ENCODE results near the gene MBOAT2. TPM values are rescaled to one million over a fixed set of nuclear protein-coding genes. Genes with fewer than 3 reads are reported as not detected.

Gene MBOAT2
- total RNA-seq, 1 experiment from 2014 or later, result 34.8 TPM

- Histone ChIP-seq H3K36me3 (ENCODE audit: control insufficient read depth, insufficient read depth, low read length) (no peaks in the 10 kb centered on the region), H3K9me3 (ENCODE audit: control insufficient read depth, insufficient read depth, low read depth, low read length) (no peaks in the 10 kb centered on the region), H3K27ac (ENCODE audit: low read length) (no peak overlapping the region), H3K27me3 (ENCODE audit: control insufficient read depth, insufficient read depth, low read length) (no peaks in the 10 kb centered on the region; the same call in 1 of the 2 replicates), H3K4me1 (ENCODE audit: control insufficient read depth, insufficient read depth, low read length) (peaks cover 15% of the 10 kb centered on the region; the same call in 1 of the 2 replicates), H3K4me3 (ENCODE audit: low read depth in 2 of 2, low read length in 2 of 2) (no peak overlapping the region)
- no peak for DNase-seq (ENCODE audit: low read depth, low spot score)
- no peak for TF ChIP-seq CTCF (IDR thresholded peaks at IDR 0.05)
- TF ChIP-seq TCF7L2 (IDR thresholded peaks at IDR 0.05; ENCODE audit: low read depth, low read length), result no peak
- TF ChIP-seq SIN3A (IDR thresholded peaks at IDR 0.05; ENCODE audit: borderline replicate concordance, insufficient read depth, low read depth, low read length), result no peak
- no peak for TF ChIP-seq POLR2AphosphoS5 (IDR thresholded peaks at IDR 0.05; ENCODE audit: low read depth, low read length)
- BruUV-seq (replicated peaks), result no TSS peak
- in situ Hi-C loops (cut with HindIII; ENCODE audit: low pct_unique_long_range_greater_than_20kb, low sequenced_read_pairs) (no loop called here), intact Hi-C loops (cut with micrococcal nuclease; ENCODE audit: unreplicated experiment) (no loop called here)
- ChIA-PET CTCF (interaction anchor here (0.6 kb wide), 1 partner anchor 9 kb away, joined by 3 read pairs; no protein-coding TSS in a partner anchor), POLR2A (no interaction called here)
- no peak for ATAC-seq
Observed at GRCh38 chr2:9027884-9028283, 24.4 kb upstream of the MBOAT2 start.

- no TSS peak for BruUV-seq (replicated peaks)
- intact Hi-C loops (cut with micrococcal nuclease; ENCODE audit: unreplicated experiment), result no loop called here
Observed at GRCh38 chr2:9025746-9026145, 22.3 kb upstream of the MBOAT2 start.

More at GRCh38 chr2:9025746-9026145, 22.3 kb upstream of the MBOAT2 start:
- Histone ChIP-seq H3K36me3 (ENCODE audit: control insufficient read depth, insufficient read depth, low read length) (no peaks in the 10 kb centered on the region), H3K4me3 (ENCODE audit: low read depth in 2 of 2, low read length in 2 of 2) (no peak overlapping the region), H3K27me3 (ENCODE audit: control insufficient read depth, insufficient read depth, low read length) (no peaks in the 10 kb centered on the region), H3K27ac (ENCODE audit: low read length) (no peak overlapping the region), H3K4me1 (ENCODE audit: control insufficient read depth, insufficient read depth, low read length) (peaks cover 7% of the 10 kb centered on the region; the same call in 1 of the 2 replicates), H3K9me3 (ENCODE audit: control insufficient read depth, insufficient read depth, low read depth, low read length) (no peaks in the 10 kb centered on the region)
- ATAC-seq, result no peak
- POLR2A ChIA-PET, result no interaction called here
- DNase-seq (ENCODE audit: low read depth, low spot score), result no peak
- CTCF ChIA-PET, result no interaction called here
- no peak for TF ChIP-seq REST (IDR thresholded peaks at IDR 0.05; ENCODE audit: insufficient read depth in 1 of 2, low read depth in 2 of 2, low read length in 1 of 2)
- no peak for TF ChIP-seq SIN3A (IDR thresholded peaks at IDR 0.05; ENCODE audit: borderline replicate concordance, insufficient read depth, low read depth, low read length)
- no peak for TF ChIP-seq TCF7L2 (IDR thresholded peaks at IDR 0.05; ENCODE audit: low read depth, low read length)
- TF ChIP-seq CTCF (IDR thresholded peaks at IDR 0.05), result no peak
- TF ChIP-seq POLR2AphosphoS5 (IDR thresholded peaks at IDR 0.05; ENCODE audit: low read depth, low read length), result no peak
- in situ Hi-C loops (cut with HindIII; ENCODE audit: low pct_unique_long_range_greater_than_20kb, low sequenced_read_pairs), result no loop called here

All from Panc1 (cell line).